A549 (cell line): ENCODE results near the gene FUZ. TPM values are rescaled to one million over a fixed set of nuclear protein-coding genes. Genes with fewer than 3 reads are reported as not detected.

Source experiments
- ATAC-seq, 2 experiments: fragments of 200-7000 bp in 1 of 2; fragments of >200 bp in 1 of 2; cut with Nextera tagmentation in 1 of 2; cut with Tn5 transposase in 1 of 2; 3 replicates each; pipeline versions ENCODE4 v1.8.0 to v1.9.1; 2018 to 2020; ENCODE audit warnings: mild to moderate bottlenecking in 1 of 2, moderate library complexity in 1 of 2
- CTCF ChIA-PET: fragments of 300-600 bp; sonication (Branson Sonifier 250); formaldehyde crosslinking; extraction: SDS; loops from one replicate; lab custom pipeline; 2021; ENCODE audit warnings: antibody characterized with exemption, inconsistent platforms; lab: Yijun Ruan, JAX
- POLR2A ChIA-PET: fragments of 350-600 bp; formaldehyde crosslinking; extraction: SDS; loops from one replicate; lab custom pipeline; 2021; ENCODE audit warnings: antibody characterized with exemption, inconsistent platforms; lab: Yijun Ruan, JAX
- DNase-seq, 2 experiments: peaks; one replicate each; pipeline versions ENCODE4 v3.0.0 to v3.0.0-alpha.2; 2011 to 2016; ENCODE audit warnings: low read depth in 1 of 2, low spot score in 1 of 2
- FAIRE-seq: peaks from 2 replicates; lab custom pipeline; 2011; peaks lifted over from hg19 to GRCh38; lab: Jason Lieb, UNC
- H3K27ac ChIP-seq, 2 experiments: fragments of >200 bp; sonication (Bioruptor Twin); formaldehyde crosslinking; 3 replicates each; pipeline ENCODE4 v1.5.1; 2016 to 2017
- H3K4me1 ChIP-seq: fragments of >200 bp; sonication (Bioruptor Twin); formaldehyde crosslinking; 3 replicates; pipeline ENCODE4 v1.6.1; 2016
- H3K4me2 ChIP-seq: fragments of >200 bp; sonication (Bioruptor Twin); formaldehyde crosslinking; 3 replicates; pipeline ENCODE4 v1.6.1; 2016
- H3K4me3 ChIP-seq: fragments of >200 bp; sonication (Bioruptor Twin); formaldehyde crosslinking; 3 replicates; pipeline ENCODE4 v1.5.1; 2016
- H3K9me3 ChIP-seq: fragments of >200 bp; sonication (Bioruptor Twin); formaldehyde crosslinking; 3 replicates; pipeline ENCODE4 v1.6.1; 2016
- ATOH8 ChIP-seq: fragments of 250-450 bp; sonication (Bioruptor Pico); IDR thresholded peaks from 2 replicates; pipeline ENCODE4 v1.5.0; 2020; ENCODE audit warnings: low read depth, mild to moderate bottlenecking, moderate library complexity
- BHLHE40 ChIP-seq: IDR thresholded peaks from 2 replicates; pipeline ENCODE4 v1.6.1; 2012; ENCODE audit warnings: low read depth, low read length, inconsistent platforms
- CBX2 ChIP-seq: fragments of 200-600 bp; sonication (generic); IDR thresholded peaks from 2 replicates; pipeline ENCODE4 v1.6.1; 2016; ENCODE audit warnings: low read depth, mild to moderate bottlenecking, borderline replicate concordance
- CBX8 ChIP-seq: fragments of 200-600 bp; sonication (generic); IDR thresholded peaks from 2 replicates; pipeline ENCODE4 v1.6.1; 2016
- CHD4 ChIP-seq: fragments of 200-600 bp; sonication (generic); IDR thresholded peaks from 2 replicates; pipeline ENCODE4 v1.6.1; 2016; ENCODE audit warnings: antibody characterized with exemption, mild to moderate bottlenecking, borderline replicate concordance
- EHMT2 ChIP-seq: fragments of 200-600 bp; sonication (generic); IDR thresholded peaks from 2 replicates; pipeline ENCODE4 v1.6.1; 2016; ENCODE audit warnings: antibody characterized with exemption, low read depth, mild to moderate bottlenecking, moderate library complexity
- EP300 ChIP-seq, 2 experiments: fragments of >200 bp; sonication (Bioruptor Twin); formaldehyde crosslinking; IDR thresholded peaks; 2 replicates in 1 of 2; 3 replicates in 1 of 2; pipeline ENCODE4 v1.6.1; 2016 to 2017
- ESRRA ChIP-seq: fragments of 150-350 bp; IDR thresholded peaks from 2 replicates; pipeline ENCODE4 v1.6.1; 2014; ENCODE audit warnings: mild to moderate bottlenecking, low read length, borderline replicate concordance
- GATA3 ChIP-seq: IDR thresholded peaks from 2 replicates; pipeline ENCODE4 v1.6.1; 2012; ENCODE audit warnings: borderline replicate concordance
- HDAC2 ChIP-seq: fragments of 200-600 bp; sonication (generic); IDR thresholded peaks from 2 replicates; pipeline ENCODE4 v1.6.1; 2016
- HEYL ChIP-seq: fragments of 250-450 bp; sonication (Bioruptor Pico); IDR thresholded peaks from 2 replicates; pipeline ENCODE4 v1.8.0; 2021; ENCODE audit warnings: mild to moderate bottlenecking, moderate library complexity
- HMGXB4 ChIP-seq: fragments of 250-450 bp; sonication (Bioruptor Pico); IDR thresholded peaks from 2 replicates; pipeline ENCODE4 v1.5.0; 2021; ENCODE audit warnings: mild to moderate bottlenecking, moderate library complexity, borderline replicate concordance
- HOXA7 ChIP-seq: fragments of 250-450 bp; sonication (Bioruptor Pico); IDR thresholded peaks from 2 replicates; pipeline ENCODE4 v1.5.0; 2020; ENCODE audit warnings: mild to moderate bottlenecking, moderate library complexity
- KDM5A ChIP-seq: fragments of 200-600 bp; sonication (generic); IDR thresholded peaks from 2 replicates; pipeline ENCODE4 v1.6.1; 2016; ENCODE audit warnings: antibody characterized with exemption, mild to moderate bottlenecking
- MAZ ChIP-seq: fragments of 150-350 bp; IDR thresholded peaks from 2 replicates; pipeline ENCODE4 v1.6.1; 2014; ENCODE audit warnings: antibody characterized with exemption, low read depth, low read length, borderline replicate concordance
- MYC ChIP-seq: IDR thresholded peaks from 2 replicates; pipeline ENCODE4 v1.6.1; 2012; ENCODE audit warnings: mild to moderate bottlenecking, inconsistent platforms, low read length, improper control_type of control experiment, borderline replicate concordance
- NPAS2 ChIP-seq: fragments of 250-450 bp; sonication (Bioruptor Pico); IDR thresholded peaks from 2 replicates; pipeline ENCODE4 v1.8.0; 2022; ENCODE audit warnings: mild to moderate bottlenecking, moderate library complexity, borderline replicate concordance
- PBX3 ChIP-seq: IDR thresholded peaks from 2 replicates; pipeline ENCODE4 v1.6.1; 2012
- POLR2A ChIP-seq: IDR thresholded peaks from 2 replicates; pipeline ENCODE4 v1.6.1; 2012; ENCODE audit warnings: mild to moderate bottlenecking, low read length
- POLR2AphosphoS2 ChIP-seq: conservative IDR thresholded peaks from 2 replicates; pipeline ENCODE4 v1.6.1; 2012; ENCODE audit warnings: low read length, improper control_type of control experiment, inconsistent platforms
- RAD21 ChIP-seq, 2 experiments: fragments of >200 bp in 1 of 2; sonication (Bioruptor Twin) in 1 of 2; formaldehyde crosslinking in 1 of 2; IDR thresholded peaks in 1 of 2; conservative IDR thresholded peaks in 1 of 2; 2 replicates in 1 of 2; 3 replicates in 1 of 2; pipeline ENCODE4 v1.6.1; 2012 to 2018; ENCODE audit warnings: inconsistent platforms in 1 of 2
- RARB ChIP-seq: fragments of 250-450 bp; sonication (Bioruptor Pico); IDR thresholded peaks from 2 replicates; pipeline ENCODE4 v1.8.0; 2021; ENCODE audit warnings: mild to moderate bottlenecking, moderate library complexity
- TP53 ChIP-seq: fragments of 250-450 bp; sonication (Bioruptor Pico); IDR thresholded peaks from 2 replicates; pipeline ENCODE4 v1.5.0; 2021; ENCODE audit warnings: mild to moderate bottlenecking, moderate library complexity
- ZNF302 ChIP-seq: fragments of 250-450 bp; sonication (Bioruptor Pico); IDR thresholded peaks from 2 replicates; pipeline ENCODE4 v1.9.0; 2021; ENCODE audit warnings: inconsistent platforms, mild to moderate bottlenecking, moderate library complexity
- WGBS: methylation state at CpG from one replicate; pipeline ENCODE4 v1.1.6; 2017; ENCODE audit errors: missing lambda C conversion rate; 5-methylcytosine and 5-hydroxymethylcytosine counted together
- polyA plus RNA-seq, 4 experiments: library from polyadenylated mRNA; depleted of rRNA in 3 of 4; stranded (reverse); fragments of >200 nt; fragmentation: RNase III in 1 of 4; extraction: RNeasy Plus Mini Kit Qiagen cat#74134 plus additional on column Dnase treatment in 1 of 4; gene quantifications; 2 replicates in 3 of 4; 3 replicates in 1 of 4; pipeline ENCODE4 v1.2.3, GENCODE V29; 2011 to 2017
- TF ChIP-seq, protein P1 (sequence below): fragments of >200 bp; sonication (Bioruptor Twin); formaldehyde crosslinking; IDR thresholded peaks from 2 replicates; pipeline ENCODE4 v1.6.1; 2016
- TF ChIP-seq, protein P2 (sequence below): fragments of 200-600 bp; sonication (generic); IDR thresholded peaks from 2 replicates; pipeline ENCODE4 v1.6.1; 2016; ENCODE audit warnings: antibody characterized with exemption, mild to moderate bottlenecking, moderate library complexity

Gene FUZ
- polyA plus RNA-seq, 2 of the 4 experiments (the other 2 are of a cell fraction) = 12.5 to 21.7 TPM

- CTCF ChIA-PET = interaction anchor here (0.8 to 3.1 kb wide), 8 partner anchors 12 to 323 kb away, joined by 3 to 16 read pairs (median 4); no protein-coding TSS in a partner anchor
- H3K27ac ChIP-seq = peak overlapping the region; percentile 81 to 92
These were observed 568 bp downstream of the FUZ start for GRCh38 chr19:49812452-49812996.

DNA sequence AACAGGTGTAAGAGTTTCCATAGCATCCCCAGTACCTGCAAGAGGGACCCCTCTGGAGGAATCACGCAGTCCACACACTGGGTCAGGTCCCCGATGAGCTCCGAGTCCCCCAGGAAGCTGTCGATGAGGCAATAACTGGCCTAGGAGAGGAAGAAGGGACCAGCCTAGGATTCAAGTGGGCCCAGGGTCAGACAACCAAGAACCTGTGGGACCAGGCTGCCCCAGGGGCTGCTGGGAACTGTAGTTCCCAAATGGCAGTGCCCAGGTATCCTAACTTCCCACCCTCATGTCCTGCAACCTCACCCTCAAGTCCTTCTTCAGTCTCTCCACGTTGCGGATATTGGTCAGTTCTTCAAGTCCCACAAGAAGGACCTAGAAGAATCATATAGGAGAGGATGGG is 1.8 kb downstream of the FUZ start:
- 92% methylated on average over 6 of the region's 6 CpGs for WGBS
- FAIRE-seq = no peak

More at GRCh38 chr19:49812452-49812996, 568 bp downstream of the FUZ start:
- WGBS = 77% methylated on average over 11 of the region's 11 CpGs
- DNase-seq = no peak
- Histone ChIP-seq H3K9me3 (no peaks in the 10 kb centered on the region), H3K4me1 (peaks cover 28% of the 10 kb centered on the region), H3K4me3 (peak overlapping the region; percentile 54), H3K4me2 (peak overlapping the region; percentile 88)
- FAIRE-seq = no peak
- TF ChIP-seq EP300 (IDR thresholded peaks at IDR 0.05) (no peak), HOXA7 (no peak), POLR2AphosphoS2 (no peak), CBX2 (no peak), RARB (no peak), ZNF302 (CRISPR knock-in tag) (no peak), CHD4 (no peak), KDM5A (no peak), HEYL (no peak), ESRRA (no peak), MAZ (no peak)
- TF ChIP-seq, protein P1, sequence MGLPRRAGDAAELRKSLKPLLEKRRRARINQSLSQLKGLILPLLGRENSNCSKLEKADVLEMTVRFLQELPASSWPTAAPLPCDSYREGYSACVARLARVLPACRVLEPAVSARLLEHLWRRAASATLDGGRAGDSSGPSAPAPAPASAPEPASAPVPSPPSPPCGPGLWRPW = no peak
- POLR2A ChIA-PET = interaction anchor here (1.0 to 1.3 kb wide), 3 partner anchors 46 to 117 kb away, joined by 3 to 4 read pairs (median 4); partner anchors contain the start of genes AP2A1 and NUP62
- no peak for ATAC-seq

More for the DNA sequence above, 1.8 kb downstream of the FUZ start:
- TF ChIP-seq PBX3 (no peak), GATA3 (no peak), EP300 (IDR thresholded peaks at IDR 0.05) (no peak), HDAC2 (no peak), MYC (no peak), MAZ (no peak), ATOH8 (CRISPR knock-in tag) (no peak), POLR2AphosphoS2 (no peak), RAD21 (conservative IDR thresholded peaks at IDR 0.05 in 1 of 2, IDR thresholded peaks at IDR 0.05 in 1 of 2) (no peak), NPAS2 (CRISPR knock-in tag) (no peak), HMGXB4 (CRISPR knock-in tag) (no peak), HOXA7 (no peak), EHMT2 (no peak), CBX8 (no peak), TP53 (no peak), BHLHE40 (no peak), POLR2A (no peak)
- TF ChIP-seq, protein P2, sequence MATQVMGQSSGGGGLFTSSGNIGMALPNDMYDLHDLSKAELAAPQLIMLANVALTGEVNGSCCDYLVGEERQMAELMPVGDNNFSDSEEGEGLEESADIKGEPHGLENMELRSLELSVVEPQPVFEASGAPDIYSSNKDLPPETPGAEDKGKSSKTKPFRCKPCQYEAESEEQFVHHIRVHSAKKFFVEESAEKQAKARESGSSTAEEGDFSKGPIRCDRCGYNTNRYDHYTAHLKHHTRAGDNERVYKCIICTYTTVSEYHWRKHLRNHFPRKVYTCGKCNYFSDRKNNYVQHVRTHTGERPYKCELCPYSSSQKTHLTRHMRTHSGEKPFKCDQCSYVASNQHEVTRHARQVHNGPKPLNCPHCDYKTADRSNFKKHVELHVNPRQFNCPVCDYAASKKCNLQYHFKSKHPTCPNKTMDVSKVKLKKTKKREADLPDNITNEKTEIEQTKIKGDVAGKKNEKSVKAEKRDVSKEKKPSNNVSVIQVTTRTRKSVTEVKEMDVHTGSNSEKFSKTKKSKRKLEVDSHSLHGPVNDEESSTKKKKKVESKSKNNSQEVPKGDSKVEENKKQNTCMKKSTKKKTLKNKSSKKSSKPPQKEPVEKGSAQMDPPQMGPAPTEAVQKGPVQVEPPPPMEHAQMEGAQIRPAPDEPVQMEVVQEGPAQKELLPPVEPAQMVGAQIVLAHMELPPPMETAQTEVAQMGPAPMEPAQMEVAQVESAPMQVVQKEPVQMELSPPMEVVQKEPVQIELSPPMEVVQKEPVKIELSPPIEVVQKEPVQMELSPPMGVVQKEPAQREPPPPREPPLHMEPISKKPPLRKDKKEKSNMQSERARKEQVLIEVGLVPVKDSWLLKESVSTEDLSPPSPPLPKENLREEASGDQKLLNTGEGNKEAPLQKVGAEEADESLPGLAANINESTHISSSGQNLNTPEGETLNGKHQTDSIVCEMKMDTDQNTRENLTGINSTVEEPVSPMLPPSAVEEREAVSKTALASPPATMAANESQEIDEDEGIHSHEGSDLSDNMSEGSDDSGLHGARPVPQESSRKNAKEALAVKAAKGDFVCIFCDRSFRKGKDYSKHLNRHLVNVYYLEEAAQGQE = no peak
- H3K27ac ChIP-seq = no peak overlapping the region
- DNase-seq (peak in 1 of 2 experiments; percentile 30), ATAC-seq (no peak)
- H3K4me2 ChIP-seq = no peak overlapping the region
- H3K9me3 ChIP-seq = no peaks in the 10 kb centered on the region
- H3K4me3 ChIP-seq = no peak overlapping the region
- ChIA-PET POLR2A (interaction anchor here (1.3 kb wide), 1 partner anchor 58 kb away, joined by 3 read pairs; no protein-coding TSS in a partner anchor), CTCF (interaction anchor here (0.5 to 3.1 kb wide), 8 partner anchors 39 to 132 kb away, joined by 3 to 16 read pairs (median 3); no protein-coding TSS in a partner anchor)
- peaks cover 21% of the 10 kb centered on the region for H3K4me1 ChIP-seq
